CD4-positive, alpha-beta T cell treated with Interleukin-6 at 100 ng/mL for 8 hours (primary cell): ENCODE data around the gene RPP21.

ENCODE experiments used
- DNase-seq: peaks from one replicate; pipeline ENCODE4 v3.0.0-alpha.2; 2020; ENCODE audit warnings: mixed read lengths, low spot score

Gene RPP21

DNA sequence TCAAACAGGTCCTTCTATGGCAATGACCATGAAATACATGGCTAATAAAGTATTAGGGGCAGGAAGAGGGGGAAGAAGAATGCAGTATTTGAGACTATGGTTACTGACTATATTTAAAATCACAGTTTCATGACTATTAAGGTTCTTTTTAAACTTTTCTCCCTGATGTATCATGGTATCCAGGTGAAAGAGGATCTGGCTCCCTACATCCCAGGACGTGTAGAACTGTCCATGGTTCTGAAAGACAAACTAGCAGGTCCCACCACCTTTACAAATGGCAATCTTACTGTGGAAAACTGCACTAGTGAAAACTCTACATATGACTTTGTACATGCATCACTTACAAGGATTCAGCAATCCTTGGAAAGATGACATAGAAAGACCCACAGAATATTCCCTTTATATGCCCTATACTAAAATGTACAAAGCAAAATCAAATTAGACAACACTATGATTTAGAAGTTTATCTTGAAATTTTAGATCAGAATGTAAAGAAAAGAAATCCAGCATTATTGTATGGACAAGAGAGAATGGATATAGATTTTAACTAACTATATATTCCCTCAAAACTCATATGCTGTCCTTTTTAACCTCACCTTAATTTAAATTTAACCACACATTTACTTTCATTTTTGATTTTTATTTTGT is 33.5 kb downstream of the RPP21 start:
- no peak for DNase-seq

DNA sequence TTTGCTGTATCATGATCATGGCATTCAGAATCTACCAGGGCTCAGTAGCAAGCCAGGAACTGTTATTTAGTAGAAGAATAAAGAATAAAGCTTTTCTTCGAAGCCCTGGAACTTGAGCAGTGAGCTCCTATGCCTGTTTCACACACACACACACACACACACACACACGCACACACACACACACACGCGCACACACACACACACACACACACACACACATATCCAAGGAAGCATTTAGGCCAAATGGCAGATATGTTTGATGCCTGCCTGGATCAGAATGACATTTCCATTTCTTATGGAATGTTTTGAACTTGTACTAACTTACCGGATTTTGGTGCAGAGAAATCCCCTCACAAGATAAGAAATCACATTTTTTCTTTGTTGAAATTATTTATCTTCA is 35.5 kb downstream of the RPP21 start:
- DNase-seq, result no peak

DNA sequence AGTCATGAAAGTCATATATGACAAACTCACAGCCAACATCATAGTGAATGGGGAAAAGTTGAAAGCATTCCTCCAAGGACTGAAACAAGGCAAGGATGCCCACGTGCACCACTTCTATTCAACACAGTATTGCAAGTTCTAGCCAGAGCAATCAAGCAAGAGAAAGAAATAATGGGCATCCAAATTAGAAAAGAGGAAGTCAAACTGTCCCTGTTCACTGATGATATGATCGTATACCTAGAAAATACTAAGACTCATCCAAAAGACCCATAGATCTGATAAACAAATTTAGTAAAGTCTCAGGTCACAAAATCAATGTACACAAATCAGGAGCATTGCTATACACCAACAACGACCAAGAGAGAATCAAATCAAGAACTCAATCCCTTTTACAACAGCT is 41.2 kb downstream of the RPP21 start:
- no peak for DNase-seq

DNA sequence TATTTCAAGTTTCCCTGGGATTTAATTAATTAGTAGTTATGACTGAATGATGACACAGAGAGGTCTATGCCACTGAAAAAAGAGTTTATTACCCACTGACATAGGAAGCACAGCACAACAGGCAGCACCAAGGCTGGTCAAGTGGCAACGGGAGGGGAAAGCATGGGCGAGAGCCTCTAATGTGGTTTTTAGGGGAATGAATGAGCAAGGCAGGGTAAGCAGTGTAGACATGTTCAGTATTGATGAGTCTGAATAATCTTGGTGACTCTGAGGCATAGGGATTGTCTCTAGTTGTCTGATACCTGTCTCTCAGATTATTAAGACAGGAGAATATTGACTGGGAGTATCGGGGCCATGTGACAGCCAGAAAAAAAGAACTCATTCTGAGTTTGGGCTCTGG is 46.3 kb downstream of the RPP21 start:
- no peak for DNase-seq

DNA sequence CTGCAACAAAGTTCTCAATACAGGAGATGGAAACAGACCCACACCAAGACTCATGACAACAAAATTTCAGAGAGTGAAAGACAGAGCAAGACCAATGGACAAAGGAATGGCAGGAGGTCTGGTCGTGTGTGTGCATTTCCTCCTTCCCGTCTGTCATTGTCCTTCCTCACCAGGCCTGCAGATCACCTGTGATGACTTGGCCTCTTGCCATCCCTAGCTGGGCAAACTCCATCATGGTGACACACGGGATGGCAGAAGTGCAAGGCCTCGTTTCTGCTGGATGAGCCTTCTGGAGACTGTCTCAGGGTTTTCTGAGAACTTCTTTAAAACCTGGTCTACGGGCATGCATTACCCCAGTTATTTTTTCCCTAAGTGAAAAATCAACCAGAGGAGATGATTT is 49.2 kb downstream of the RPP21 start:
- no peak for DNase-seq
